ENCODE measurements around the gene PRKCQ.
A peak's percentile ranks its signal among the peaks of the same experiment; 100 is the strongest.
"Not testable (repeated sequence)": the region's sequence is repeated elsewhere in the genome, so short reads cannot be mapped to it uniquely, and the experiment has no call there.

Gene PRKCQ

GRCh38 chr10:6382081-6382480 is 198.0 kb downstream of the PRKCQ start:
- peak in 4 of 6 experiments; percentile 7 to 60 (median 41) for DNase-seq

GRCh38 chr10:6380478-6380877 is 199.6 kb downstream of the PRKCQ start:
- not testable (repeated sequence) for DNase-seq

- DNase-seq, result no peak
These were observed 200.9 kb downstream of the PRKCQ start for GRCh38 chr10:6379015-6379776.

All from stimulated activated naive CD4-positive, alpha-beta T cell (primary cell).